Fibroblast of lung (primary cell): ENCODE results near the gene TMEM72.

Experiments used
- CTCF ChIP-seq, 2 donors: IDR thresholded peaks in 1 of 2; conservative IDR thresholded peaks in 1 of 2; 1 replicate in 1 of 2; 2 replicates in 1 of 2; pipeline ENCODE4 v1.5.1; 2011 to 2012; ENCODE audit warnings: low read length in 2 of 2, control low read depth in 1 of 2, inconsistent platforms in 1 of 2, low read depth in 1 of 2, mild to moderate bottlenecking in 1 of 2
- EZH2 ChIP-seq: IDR thresholded peaks from 2 replicates; pipeline ENCODE4 v1.5.1; 2012; ENCODE audit warnings: low read length, control low read depth, mild to moderate bottlenecking; ENCODE audit errors: missing control alignments

DNA sequence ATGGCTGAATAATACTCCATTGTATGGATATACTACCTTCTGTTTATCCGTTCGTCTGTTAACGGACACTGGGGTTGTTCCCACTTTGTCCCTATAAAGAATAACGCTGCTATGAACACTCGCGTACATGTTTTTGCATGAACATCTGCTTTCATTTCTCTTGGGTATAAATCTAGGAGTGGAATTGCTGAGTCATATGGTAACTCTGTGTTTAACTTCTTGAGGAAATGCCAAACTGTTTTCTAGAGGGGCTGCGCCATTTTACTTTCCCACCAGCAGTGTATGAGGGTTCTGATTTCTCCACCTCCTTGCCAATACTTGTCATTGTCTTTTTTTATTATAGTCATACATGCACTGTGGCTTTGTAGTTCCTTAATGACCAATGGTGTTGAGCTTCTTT is 27.8 kb downstream of the TMEM72 start:
- TF ChIP-seq CTCF (conservative IDR thresholded peaks at IDR 0.05 in 1 of 2, IDR thresholded peaks at IDR 0.05 in 1 of 2; ENCODE audit: low read depth in 1 of 2, low read length in 2 of 2) = no peak
- TF ChIP-seq EZH2 = no peak
